HG03175 (cell line): ENCODE results near the gene LRRC45.

Source experiments
- ATAC-seq: cut with Tn5 transposase; IDR thresholded peaks from one replicate; pipeline ENCODE4 v1.9.1; 2021; ENCODE audit warnings: mild to moderate bottlenecking, moderate library complexity; ENCODE audit not compliant: unreplicated experiment

The LRRC45 gene

GRCh38 chr17:82018152-82018988 lies 4.7 kb upstream of the LRRC45 start:
- ATAC-seq, result no peak

GRCh38 chr17:82018989-82019689 lies 4.0 kb upstream of the LRRC45 start:
- no peak for ATAC-seq

DNA sequence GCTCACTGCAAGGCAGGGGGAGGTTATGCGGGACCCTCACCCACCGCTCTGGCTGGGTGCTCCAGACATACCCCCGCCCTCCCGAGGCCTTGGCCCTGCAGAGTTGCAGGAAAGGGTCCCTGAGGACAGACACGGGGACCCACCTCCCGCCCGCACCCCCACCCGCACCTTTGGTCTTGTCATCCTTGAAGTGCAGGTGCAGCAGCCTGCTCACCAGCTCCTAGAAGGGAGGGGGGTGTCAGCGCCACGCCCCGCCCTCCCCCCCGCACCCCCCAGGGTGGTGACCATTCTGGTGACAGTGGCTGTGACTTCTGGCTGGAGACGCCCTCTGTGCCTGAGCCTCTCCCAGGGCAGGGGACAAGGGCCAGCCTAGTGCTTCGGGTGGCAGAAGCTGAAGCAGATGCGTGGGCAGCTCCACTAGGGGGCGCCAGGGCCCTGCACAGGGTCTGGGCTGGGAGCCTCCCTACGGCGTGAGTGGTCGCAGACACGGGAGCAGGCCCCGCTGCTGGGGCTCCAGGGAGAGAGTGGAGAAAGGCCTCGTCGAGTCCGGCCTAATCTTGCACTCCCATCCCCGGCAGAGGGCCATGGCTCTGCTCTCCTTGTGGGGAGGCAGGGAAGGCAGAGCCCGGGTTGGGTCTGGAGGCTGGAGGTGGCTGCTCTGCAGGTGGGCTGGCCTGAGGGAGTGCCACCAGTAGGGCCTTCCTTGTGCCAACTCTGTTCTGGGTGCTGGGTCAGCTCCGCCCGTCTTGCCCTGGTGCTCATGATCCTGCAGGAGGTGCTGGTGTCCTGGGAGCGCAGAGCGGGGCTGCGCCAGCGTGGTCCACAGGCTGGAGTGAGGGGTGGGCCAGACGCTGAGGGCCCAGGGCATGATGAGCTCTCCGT lies 3.2 kb upstream of the LRRC45 start:
- ATAC-seq, result no peak

GRCh38 chr17:82020572-82021106 lies 2.5 kb upstream of the LRRC45 start:
- no peak for ATAC-seq

- ATAC-seq, result no peak
Measured at GRCh38 chr17:82021107-82021899, 1.8 kb upstream of the LRRC45 start.

DNA sequence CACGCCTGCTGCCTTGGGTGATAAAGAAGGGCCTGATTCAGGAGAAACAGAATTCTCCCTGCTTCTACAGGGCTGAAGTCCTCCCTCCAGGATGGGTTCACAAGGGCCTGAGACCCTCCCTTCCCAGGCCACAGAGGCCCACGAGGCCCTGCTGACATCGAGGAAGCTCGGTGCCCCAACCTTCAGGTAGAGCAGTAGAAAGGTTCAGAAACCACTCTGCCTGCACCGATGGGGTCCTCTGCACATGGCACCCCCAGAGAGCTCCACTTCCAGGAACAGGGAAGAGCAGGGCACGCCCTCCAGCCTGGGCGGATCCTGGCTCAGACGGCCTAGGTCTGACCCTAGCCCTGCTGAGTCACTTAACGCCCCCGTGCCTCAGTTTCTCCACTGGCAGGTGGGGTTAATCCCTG lies 1.2 kb upstream of the LRRC45 start:
- ATAC-seq, result no peak

DNA sequence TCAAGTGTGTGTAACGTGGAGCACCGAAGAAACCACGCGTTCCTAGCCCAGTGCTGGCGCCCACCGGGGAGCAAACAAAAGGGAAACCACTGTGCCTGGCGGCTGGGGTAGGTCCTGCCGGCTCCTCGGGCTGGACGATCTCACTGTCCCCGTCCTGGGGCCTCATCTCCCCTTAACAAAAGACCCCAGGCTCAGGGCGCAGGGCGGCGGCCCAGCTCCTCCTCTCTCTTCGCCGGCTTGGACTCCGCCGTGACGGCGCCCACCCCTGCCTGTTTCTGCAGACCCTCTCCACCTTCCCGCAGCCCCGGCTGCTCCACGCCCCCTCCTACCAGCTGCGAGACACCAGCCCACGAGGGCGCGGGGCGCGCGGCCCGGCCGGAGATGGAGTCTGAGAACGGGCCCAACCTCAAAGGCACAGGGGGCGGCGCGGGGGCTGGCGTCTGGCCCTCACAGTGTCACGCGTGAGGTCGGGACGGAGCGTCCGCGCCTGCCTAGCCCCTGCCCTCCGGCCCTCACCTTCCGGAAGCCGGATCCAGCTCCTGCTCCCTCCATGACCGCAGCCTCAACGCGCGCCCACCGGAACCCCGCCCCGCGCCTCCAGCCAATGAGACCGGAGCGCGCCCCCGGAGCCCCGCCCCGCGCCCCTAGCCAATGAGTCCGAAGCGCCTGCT lies 660 bp upstream of the LRRC45 start, which contains the start of gene CENPX:
TSS of gene CENPX (minus strand) at position 569 of the 671 bp plus-strand sequence. CDS start at position 552, 17 bp downstream.
- no peak for ATAC-seq

- ATAC-seq, result peak; percentile 2
Measured at GRCh38 chr17:82023447-82024241, 539 bp downstream of the LRRC45 start.

GRCh38 chr17:82024859-82025258 lies 1.8 kb downstream of the LRRC45 start:
- no peak for ATAC-seq

DNA sequence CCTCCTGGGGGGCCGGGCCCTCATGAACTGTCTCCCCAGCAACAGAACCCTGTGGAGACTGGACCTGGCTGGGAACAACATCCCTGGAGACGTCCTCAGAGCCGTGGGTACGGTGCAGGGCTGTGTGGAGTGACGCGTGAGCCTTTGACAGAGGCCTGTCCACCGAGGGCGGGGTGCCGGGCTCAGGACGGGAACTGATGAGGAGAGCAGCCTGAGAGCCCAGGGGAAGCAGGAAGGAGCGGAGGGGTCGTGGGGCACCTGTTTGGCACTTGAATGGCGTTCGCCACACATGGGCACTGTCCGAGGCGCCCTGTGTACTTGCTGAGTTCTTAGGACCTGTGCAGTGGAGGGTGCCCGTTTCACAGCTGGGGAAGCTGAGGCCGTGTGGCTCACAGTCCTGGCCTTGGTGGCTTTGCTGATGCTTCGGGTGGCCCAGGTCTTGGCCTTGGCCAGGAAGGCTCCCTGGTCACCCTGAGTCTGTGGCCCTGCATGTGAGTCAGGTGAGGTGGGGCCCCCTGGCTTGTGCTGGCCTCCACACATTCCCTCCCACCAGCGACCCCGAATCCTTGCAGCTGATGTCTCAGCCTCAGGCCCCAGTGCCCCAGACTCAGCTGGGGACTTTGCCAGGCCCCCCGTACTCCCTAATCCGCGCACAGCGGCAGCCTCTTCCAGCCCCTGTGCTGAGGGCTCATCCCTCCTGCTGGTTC lies 2.4 kb downstream of the LRRC45 start:
- no peak for ATAC-seq

DNA sequence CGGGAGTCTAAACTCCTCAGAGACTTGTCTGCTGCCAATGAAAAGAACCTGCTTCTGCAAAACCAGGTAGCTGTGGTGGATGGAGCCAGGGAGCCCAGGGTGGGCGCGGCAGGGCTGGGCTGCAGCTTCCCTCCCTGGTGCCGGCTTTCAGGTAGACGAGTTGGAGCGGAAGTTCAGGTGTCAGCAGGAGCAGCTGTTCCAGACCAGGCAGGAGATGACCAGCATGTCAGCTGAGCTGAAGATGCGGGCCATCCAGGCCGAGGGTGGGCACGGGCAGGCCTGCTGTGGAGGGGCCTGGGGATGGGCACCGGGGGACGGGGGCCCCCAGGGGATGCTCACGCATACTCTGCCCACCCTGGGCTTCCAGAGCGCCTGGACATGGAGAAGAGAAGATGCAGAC lies 5.1 kb downstream of the LRRC45 start:
- no peak for ATAC-seq

DNA sequence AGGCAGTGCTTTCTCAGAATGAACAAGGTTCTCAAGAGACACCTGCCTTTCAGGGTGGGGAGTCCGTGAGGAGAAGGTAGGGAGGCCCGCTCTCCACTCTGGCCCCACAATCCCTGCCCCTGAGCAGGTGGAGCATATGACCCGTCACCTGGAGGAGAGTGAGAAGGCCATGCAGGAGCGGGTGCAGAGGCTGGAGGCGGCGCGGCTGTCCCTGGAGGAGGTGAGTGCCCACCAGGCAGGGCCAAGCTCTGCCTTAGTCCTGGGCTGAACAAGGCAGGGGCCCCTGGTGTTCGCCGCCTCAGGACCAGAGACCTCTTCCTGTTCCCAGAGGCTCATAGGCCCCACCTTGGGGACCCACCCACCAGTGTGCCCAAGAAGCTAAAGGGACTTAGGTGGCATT lies 5.9 kb downstream of the LRRC45 start:
- ATAC-seq, result no peak

GRCh38 chr17:82029391-82029790 lies 6.3 kb downstream of the LRRC45 start:
- ATAC-seq, result no peak

GRCh38 chr17:82029990-82030469 lies 6.9 kb downstream of the LRRC45 start:
- no peak for ATAC-seq

DNA sequence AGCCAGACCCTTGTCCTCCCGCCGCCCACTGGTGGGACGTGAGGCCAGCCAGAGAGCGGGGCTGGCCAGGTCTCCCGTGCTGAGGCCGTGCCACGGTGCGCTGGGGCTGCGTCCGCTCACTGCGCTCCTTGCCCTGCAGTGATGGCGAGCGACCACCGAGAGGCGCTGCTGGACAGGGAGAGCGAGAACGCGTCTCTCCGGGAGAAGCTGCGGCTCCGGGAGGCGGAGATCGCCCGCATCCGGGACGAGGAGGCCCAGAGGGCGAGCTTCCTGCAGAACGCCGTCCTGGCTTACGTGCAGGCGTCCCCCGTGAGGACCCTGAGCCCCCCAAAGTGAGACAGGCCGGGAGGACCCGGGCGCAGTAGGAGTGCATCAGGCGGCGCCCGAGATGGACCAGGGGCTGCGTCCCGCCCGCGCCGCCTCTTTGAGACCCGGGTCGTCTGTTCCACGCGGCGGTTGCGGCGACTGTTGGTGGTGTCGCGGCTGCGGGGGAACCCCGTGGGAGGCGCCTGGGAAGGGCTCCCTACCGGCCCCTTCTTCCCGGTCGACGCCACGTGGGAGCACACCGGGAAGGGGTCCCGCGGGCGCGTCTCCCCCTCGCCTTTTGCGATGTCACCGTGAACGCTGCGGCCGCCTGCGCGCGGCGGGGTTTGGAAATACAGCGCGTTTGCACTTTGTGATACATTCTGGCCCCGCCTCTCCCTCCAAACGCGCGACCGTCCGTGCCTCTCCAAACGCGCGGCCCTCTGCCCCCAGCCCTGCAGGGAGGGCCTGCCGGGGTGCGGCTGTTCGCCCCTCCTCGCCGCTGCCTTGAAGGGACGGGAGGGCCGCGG lies 7.6 kb downstream of the LRRC45 start:
- no peak for ATAC-seq

DNA sequence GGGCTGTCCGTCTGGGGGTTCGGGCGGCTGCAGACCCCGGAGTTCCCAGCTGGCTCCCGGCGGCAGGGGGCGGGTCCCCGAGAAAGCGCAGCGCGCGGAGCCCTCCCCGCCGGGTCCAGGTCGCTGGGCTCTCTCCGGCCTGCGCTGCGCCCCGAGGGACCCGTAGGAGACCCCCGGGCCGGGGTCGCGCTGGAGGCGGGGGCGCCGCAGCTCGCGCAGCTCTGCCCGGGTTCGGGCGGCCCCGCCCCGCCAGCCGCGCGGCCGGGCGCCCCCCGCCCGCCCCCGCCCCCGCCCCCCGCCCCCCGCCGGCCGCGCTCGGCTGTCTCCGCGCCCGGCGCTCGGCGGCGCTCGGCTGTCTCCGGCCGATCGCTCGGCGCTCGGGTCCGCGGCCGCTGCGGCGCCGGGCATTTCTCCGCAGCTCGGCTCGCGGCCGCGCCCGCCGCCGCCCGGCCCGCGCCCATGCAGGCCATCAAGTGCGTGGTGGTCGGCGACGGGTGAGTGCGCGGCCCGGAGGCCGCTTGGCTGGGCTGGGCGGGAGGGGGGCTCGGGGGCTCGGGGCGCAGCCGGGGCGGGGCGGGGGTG lies 8.3 kb downstream of the LRRC45 start, which contains the start of gene RAC3:
TSS of gene RAC3 (plus strand) at position 376 of the 582 bp plus-strand sequence. CDS start at position 460, 84 bp downstream.
- no peak for ATAC-seq
